ENCODE results near the gene KLK5. TPM values are rescaled to one million over a fixed set of nuclear protein-coding genes. Genes with fewer than 3 reads are reported as not detected.
"Not testable (repeated sequence)": the region's sequence is repeated elsewhere in the genome, so short reads cannot be mapped to it uniquely, and the experiment has no call there.

KLK5 gene
- total RNA-seq, 1 donor from 2014 or later = not detected

GRCh38 chr19:50998686-50999085 is 45.8 kb upstream of the KLK5 start:
- DNase-seq (ENCODE audit: low spot score) = no peak
- H3K27me3 Mint-ChIP-seq (ENCODE audit: unreplicated experiment) = peaks cover 11% of the 10 kb centered on the region
- no peak overlapping the region for H3K27ac Mint-ChIP-seq (ENCODE audit: unreplicated experiment)
- H3K4me1 Mint-ChIP-seq (ENCODE audit: unreplicated experiment) = no peaks in the 10 kb centered on the region
- TF ChIP-seq, protein P1, sequence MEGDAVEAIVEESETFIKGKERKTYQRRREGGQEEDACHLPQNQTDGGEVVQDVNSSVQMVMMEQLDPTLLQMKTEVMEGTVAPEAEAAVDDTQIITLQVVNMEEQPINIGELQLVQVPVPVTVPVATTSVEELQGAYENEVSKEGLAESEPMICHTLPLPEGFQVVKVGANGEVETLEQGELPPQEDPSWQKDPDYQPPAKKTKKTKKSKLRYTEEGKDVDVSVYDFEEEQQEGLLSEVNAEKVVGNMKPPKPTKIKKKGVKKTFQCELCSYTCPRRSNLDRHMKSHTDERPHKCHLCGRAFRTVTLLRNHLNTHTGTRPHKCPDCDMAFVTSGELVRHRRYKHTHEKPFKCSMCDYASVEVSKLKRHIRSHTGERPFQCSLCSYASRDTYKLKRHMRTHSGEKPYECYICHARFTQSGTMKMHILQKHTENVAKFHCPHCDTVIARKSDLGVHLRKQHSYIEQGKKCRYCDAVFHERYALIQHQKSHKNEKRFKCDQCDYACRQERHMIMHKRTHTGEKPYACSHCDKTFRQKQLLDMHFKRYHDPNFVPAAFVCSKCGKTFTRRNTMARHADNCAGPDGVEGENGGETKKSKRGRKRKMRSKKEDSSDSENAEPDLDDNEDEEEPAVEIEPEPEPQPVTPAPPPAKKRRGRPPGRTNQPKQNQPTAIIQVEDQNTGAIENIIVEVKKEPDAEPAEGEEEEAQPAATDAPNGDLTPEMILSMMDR (IDR thresholded peaks at IDR 0.05; ENCODE audit: unreplicated experiment) = no peak
- no peaks in the 10 kb centered on the region for H3K9me3 Mint-ChIP-seq (ENCODE audit: unreplicated experiment)
- H3K36me3 Mint-ChIP-seq (ENCODE audit: low read depth, unreplicated experiment) = no peaks in the 10 kb centered on the region
- no peak overlapping the region for H3K4me3 Mint-ChIP-seq (ENCODE audit: unreplicated experiment)

DNA sequence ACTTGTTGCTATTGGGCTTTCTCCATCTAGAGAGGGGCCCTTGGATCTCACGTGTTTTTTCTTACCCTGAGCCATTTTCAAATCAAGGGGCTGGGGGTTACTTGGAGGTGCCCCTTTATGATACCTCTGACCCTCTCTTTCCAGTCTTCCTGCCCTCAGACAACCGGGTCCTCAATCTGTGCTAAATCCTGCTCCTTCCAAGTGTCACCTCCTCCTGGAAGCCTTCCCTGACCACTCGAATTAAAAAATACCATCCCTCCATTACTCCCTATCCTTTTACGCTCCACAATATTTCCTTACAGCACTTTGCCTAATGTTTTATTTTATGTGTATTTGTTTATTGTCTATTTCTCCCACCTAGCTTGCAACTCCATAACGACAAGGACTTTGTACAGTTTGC is 45.2 kb upstream of the KLK5 start:
- no peak overlapping the region for H3K27ac Mint-ChIP-seq (ENCODE audit: unreplicated experiment)
- TF ChIP-seq, protein P1 (IDR thresholded peaks at IDR 0.05; ENCODE audit: unreplicated experiment) = no peak
- no peaks in the 10 kb centered on the region for H3K4me1 Mint-ChIP-seq (ENCODE audit: unreplicated experiment)
- no peaks in the 10 kb centered on the region for H3K36me3 Mint-ChIP-seq (ENCODE audit: low read depth, unreplicated experiment)
- peaks cover 11% of the 10 kb centered on the region for H3K27me3 Mint-ChIP-seq (ENCODE audit: unreplicated experiment)
- no peak overlapping the region for H3K4me3 Mint-ChIP-seq (ENCODE audit: unreplicated experiment)
- no peaks in the 10 kb centered on the region for H3K9me3 Mint-ChIP-seq (ENCODE audit: unreplicated experiment)
- DNase-seq (ENCODE audit: low spot score) = no peak

GRCh38 chr19:50994129-50994528 is 41.3 kb upstream of the KLK5 start:
- no peaks in the 10 kb centered on the region for H3K9me3 Mint-ChIP-seq (ENCODE audit: unreplicated experiment)
- no peaks in the 10 kb centered on the region for H3K4me1 Mint-ChIP-seq (ENCODE audit: unreplicated experiment)
- no peaks in the 10 kb centered on the region for H3K36me3 Mint-ChIP-seq (ENCODE audit: low read depth, unreplicated experiment)
- peaks cover 9% of the 10 kb centered on the region for H3K27me3 Mint-ChIP-seq (ENCODE audit: unreplicated experiment)
- no peak overlapping the region for H3K27ac Mint-ChIP-seq (ENCODE audit: unreplicated experiment)
- TF ChIP-seq, protein P1 (IDR thresholded peaks at IDR 0.05; ENCODE audit: unreplicated experiment) = no peak
- H3K4me3 Mint-ChIP-seq (ENCODE audit: unreplicated experiment) = no peak overlapping the region
- DNase-seq (ENCODE audit: low spot score) = no peak

GRCh38 chr19:50992666-50993035 is 39.8 kb upstream of the KLK5 start:
- H3K36me3 Mint-ChIP-seq (ENCODE audit: low read depth, unreplicated experiment) = no peaks in the 10 kb centered on the region
- H3K27me3 Mint-ChIP-seq (ENCODE audit: unreplicated experiment) = peaks cover 6% of the 10 kb centered on the region
- TF ChIP-seq, protein P1 (IDR thresholded peaks at IDR 0.05; ENCODE audit: unreplicated experiment) = no peak

GRCh38 chr19:50984416-50984815 is 31.6 kb upstream of the KLK5 start:
- H3K4me1 Mint-ChIP-seq (ENCODE audit: unreplicated experiment); H3K36me3 Mint-ChIP-seq (ENCODE audit: low read depth, unreplicated experiment); DNase-seq (ENCODE audit: low spot score); H3K27me3 Mint-ChIP-seq (ENCODE audit: unreplicated experiment); H3K9me3 Mint-ChIP-seq (ENCODE audit: unreplicated experiment); H3K27ac Mint-ChIP-seq (ENCODE audit: unreplicated experiment); H3K4me3 Mint-ChIP-seq (ENCODE audit: unreplicated experiment): not testable (repeated sequence)

More at GRCh38 chr19:50992666-50993035, 39.8 kb upstream of the KLK5 start:
- H3K27ac Mint-ChIP-seq (ENCODE audit: unreplicated experiment) = no peak overlapping the region
- H3K4me3 Mint-ChIP-seq (ENCODE audit: unreplicated experiment) = no peak overlapping the region
- H3K9me3 Mint-ChIP-seq (ENCODE audit: unreplicated experiment) = no peaks in the 10 kb centered on the region
- DNase-seq (ENCODE audit: low spot score) = no peak
- H3K4me1 Mint-ChIP-seq (ENCODE audit: unreplicated experiment) = no peaks in the 10 kb centered on the region
